OCI-LY3 (cell line): Measurements from ENCODE around the gene HECTD4.

Experiments used
- H2AFZ ChIP-seq: fragments of 200-600, 300-600 bp; shearing (Covaris generic); 2 replicates; pipeline ENCODE4 v1.6.0; 2014; ENCODE audit warnings: antibody characterized with exemption, low read depth, low read length
- H3K27ac ChIP-seq: fragments of 200-600, 300-600 bp; sonication (generic); 2 replicates; pipeline ENCODE4 v1.5.1; 2014; ENCODE audit warnings: mild to moderate bottlenecking, low read length, moderate library complexity, mixed read lengths
- H3K27me3 ChIP-seq: fragments of 200-600, 300-600 bp; sonication (generic); 2 replicates; pipeline ENCODE4 v1.6.1; 2014; ENCODE audit warnings: low read depth, low read length, mixed read lengths
- H3K36me3 ChIP-seq: fragments of 200-600, 300-600 bp; sonication (generic); replicated peaks from 2 replicates; pipeline ENCODE3; 2014; ENCODE audit warnings: low read depth, low read length, mixed read lengths
- H3K4me1 ChIP-seq: fragments of 300-600, 200-600 bp; sonication (generic); 2 replicates; pipeline ENCODE4 v1.6.1; 2014; ENCODE audit warnings: low read length, mixed read lengths
- H3K4me2 ChIP-seq: fragments of 200-600, 300-600 bp; sonication (generic); 2 replicates; pipeline ENCODE4 v1.6.1; 2014; ENCODE audit warnings: low read length, mixed read lengths
- H3K4me3 ChIP-seq: fragments of 300-600, 200-600 bp; sonication (generic); 2 replicates; pipeline ENCODE4 v1.5.1; 2014; ENCODE audit warnings: antibody characterized with exemption, mild to moderate bottlenecking, low read length, moderate library complexity
- H3K79me2 ChIP-seq: fragments of 300-600, 200-600 bp; shearing (Covaris generic); 2 replicates; pipeline ENCODE4 v1.6.1; 2014; ENCODE audit warnings: mild to moderate bottlenecking, low read length, mixed read lengths
- H3K9ac ChIP-seq: fragments of 300-600, 200-600 bp; shearing (Covaris generic); 2 replicates; pipeline ENCODE4 v1.6.0; 2014; ENCODE audit warnings: mild to moderate bottlenecking, low read length, moderate library complexity
- H3K9me3 ChIP-seq: fragments of 200-600, 300-600 bp; shearing (Covaris generic); 2 replicates; pipeline ENCODE4 v1.6.1; 2014; ENCODE audit warnings: low read length, mixed read lengths; ENCODE audit not compliant: insufficient read depth
- H4K20me1 ChIP-seq: fragments of 200-600, 300-600 bp; sonication (generic); 2 replicates; pipeline ENCODE4 v1.6.1; 2016; ENCODE audit warnings: low read length, mixed read lengths; ENCODE audit not compliant: insufficient read depth
- EZH2phosphoT487 ChIP-seq: fragments of 200-600 bp; shearing (Covaris generic); IDR thresholded peaks from 2 replicates; pipeline ENCODE4 v1.6.1; 2018; ENCODE audit warnings: antibody characterized with exemption, mixed run types, low read depth
- TF ChIP-seq, protein P1 (sequence below): fragments of 200-600, 300-600 bp; sonication (generic); IDR thresholded peaks from 2 replicates; pipeline ENCODE4 v1.5.1; 2014; ENCODE audit warnings: antibody characterized with exemption, low read length, low read depth

HECTD4 gene

DNA sequence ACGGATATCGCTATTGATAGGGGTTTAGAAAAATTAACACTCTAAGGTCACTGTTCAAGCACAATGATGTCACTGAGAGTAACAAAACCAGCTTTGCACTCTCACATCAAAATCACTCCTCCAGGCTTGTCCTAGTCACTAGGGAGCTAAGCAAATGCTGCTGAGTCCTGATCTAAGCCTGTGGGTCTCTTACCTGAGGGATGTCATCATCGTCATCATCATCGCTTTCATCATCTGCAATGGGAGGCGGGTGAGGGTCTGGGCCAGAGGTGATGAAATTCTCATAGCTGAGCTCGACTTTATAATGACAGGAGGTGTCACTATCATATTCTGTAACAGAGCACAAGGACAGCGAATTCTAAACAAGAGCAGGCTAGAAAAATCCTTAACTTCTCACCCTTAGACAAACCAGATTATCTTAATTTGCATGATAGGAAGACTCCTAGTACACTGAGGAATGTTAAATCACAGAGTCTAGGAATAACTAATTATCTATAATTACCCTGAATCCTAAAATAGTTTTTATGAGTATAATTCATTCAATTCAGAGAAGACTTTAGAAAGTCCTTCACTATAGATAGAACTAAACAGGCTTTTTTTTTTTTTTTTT, 173.8 kb downstream of the HECTD4 start:
- H4K20me1 ChIP-seq = no peaks in the 10 kb centered on the region
- TF ChIP-seq, protein P1, sequence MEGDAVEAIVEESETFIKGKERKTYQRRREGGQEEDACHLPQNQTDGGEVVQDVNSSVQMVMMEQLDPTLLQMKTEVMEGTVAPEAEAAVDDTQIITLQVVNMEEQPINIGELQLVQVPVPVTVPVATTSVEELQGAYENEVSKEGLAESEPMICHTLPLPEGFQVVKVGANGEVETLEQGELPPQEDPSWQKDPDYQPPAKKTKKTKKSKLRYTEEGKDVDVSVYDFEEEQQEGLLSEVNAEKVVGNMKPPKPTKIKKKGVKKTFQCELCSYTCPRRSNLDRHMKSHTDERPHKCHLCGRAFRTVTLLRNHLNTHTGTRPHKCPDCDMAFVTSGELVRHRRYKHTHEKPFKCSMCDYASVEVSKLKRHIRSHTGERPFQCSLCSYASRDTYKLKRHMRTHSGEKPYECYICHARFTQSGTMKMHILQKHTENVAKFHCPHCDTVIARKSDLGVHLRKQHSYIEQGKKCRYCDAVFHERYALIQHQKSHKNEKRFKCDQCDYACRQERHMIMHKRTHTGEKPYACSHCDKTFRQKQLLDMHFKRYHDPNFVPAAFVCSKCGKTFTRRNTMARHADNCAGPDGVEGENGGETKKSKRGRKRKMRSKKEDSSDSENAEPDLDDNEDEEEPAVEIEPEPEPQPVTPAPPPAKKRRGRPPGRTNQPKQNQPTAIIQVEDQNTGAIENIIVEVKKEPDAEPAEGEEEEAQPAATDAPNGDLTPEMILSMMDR = no peak
- no peak for TF ChIP-seq EZH2phosphoT487
- no peaks in the 10 kb centered on the region for H3K27me3 ChIP-seq
- H3K9ac ChIP-seq = no peak overlapping the region
- no peaks in the 10 kb centered on the region for H3K9me3 ChIP-seq
- H3K36me3 ChIP-seq = peaks cover 20% of the 10 kb centered on the region
- H3K27ac ChIP-seq = no peak overlapping the region
- H3K4me3 ChIP-seq = no peak overlapping the region
- H3K79me2 ChIP-seq = no peaks in the 10 kb centered on the region
- no peaks in the 10 kb centered on the region for H3K4me1 ChIP-seq
- H2AFZ ChIP-seq = no peak overlapping the region
- no peak overlapping the region for H3K4me2 ChIP-seq

DNA sequence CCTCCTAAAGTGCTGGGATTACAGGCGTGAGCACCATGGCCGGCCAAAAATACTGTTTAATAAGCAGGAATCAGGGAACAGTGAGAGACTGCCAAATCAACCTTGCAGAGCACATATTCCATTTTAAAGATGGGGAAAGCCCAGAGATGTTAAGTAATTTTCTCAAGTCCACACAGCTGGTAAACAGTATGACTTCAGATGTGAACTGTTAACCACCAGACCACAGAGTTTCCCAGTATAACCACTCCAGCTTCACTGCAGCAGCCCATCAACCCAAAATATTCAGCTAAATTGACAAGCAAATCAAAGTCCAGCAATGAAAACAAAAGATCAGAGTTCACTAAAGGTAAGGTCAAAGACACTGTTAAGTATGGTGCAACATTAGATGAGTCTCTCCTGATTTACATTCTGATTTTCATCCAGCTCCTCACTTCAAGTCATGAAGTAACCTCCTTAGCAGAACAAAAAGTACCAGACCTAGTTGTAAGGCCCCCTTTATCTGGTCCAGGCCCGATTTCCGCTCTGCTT, 174.8 kb downstream of the HECTD4 start:
- Histone ChIP-seq H3K79me2 (no peaks in the 10 kb centered on the region), H2AFZ (no peak overlapping the region), H3K27me3 (no peaks in the 10 kb centered on the region), H3K4me3 (no peak overlapping the region), H4K20me1 (no peaks in the 10 kb centered on the region), H3K9me3 (no peaks in the 10 kb centered on the region), H3K4me1 (no peaks in the 10 kb centered on the region), H3K4me2 (no peak overlapping the region), H3K9ac (no peak overlapping the region), H3K27ac (no peak overlapping the region), H3K36me3 (peaks cover 22% of the 10 kb centered on the region)
- no peak for TF ChIP-seq EZH2phosphoT487
- TF ChIP-seq, protein P1 = no peak

DNA sequence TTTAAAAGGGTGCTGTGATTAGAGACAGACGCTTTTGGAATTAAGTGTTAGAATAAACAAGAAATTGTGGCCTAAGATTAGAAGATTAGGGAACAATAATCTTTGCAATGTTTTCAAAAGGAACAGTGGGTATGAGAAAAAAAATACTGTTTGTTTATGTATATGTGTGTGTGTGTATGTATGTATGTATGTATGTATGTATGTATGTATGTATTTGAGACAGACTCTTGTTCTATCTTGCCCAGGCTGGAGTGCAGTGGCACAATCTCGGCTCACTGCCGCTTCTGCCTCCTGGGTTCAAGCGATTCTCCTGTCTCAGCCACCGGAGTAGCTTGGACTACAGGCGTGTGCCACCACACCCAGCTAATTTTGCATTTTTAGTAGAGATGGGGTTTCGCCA, 175.3 kb downstream of the HECTD4 start:
- Histone ChIP-seq H3K4me1 (no peaks in the 10 kb centered on the region), H3K79me2 (no peaks in the 10 kb centered on the region), H3K9me3 (no peaks in the 10 kb centered on the region), H3K4me2 (no peak overlapping the region), H3K27ac (no peak overlapping the region), H3K9ac (no peak overlapping the region), H3K27me3 (no peaks in the 10 kb centered on the region), H3K4me3 (no peak overlapping the region), H4K20me1 (no peaks in the 10 kb centered on the region), H2AFZ (no peak overlapping the region), H3K36me3 (peaks cover 18% of the 10 kb centered on the region)
- TF ChIP-seq, protein P1 = no peak
- TF ChIP-seq EZH2phosphoT487 = no peak

DNA sequence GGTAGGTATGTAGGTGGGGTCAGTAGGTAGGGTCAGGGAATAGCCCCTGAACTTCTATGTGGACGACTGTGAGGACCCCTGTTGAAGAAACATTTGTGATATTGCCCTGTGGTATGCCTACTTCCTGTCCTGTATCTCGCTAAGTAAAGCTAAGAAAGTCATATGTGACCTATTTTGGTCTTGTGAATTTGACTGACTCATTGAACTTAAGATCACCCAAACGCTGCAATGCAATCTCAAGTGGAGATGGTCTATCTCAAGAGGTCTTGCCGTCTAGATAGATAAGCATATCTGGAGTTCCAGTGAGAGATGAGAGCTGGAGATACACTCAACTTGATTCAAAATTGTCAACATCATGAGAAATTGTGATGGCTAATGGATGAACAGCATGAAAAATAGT, 183.1 kb downstream of the HECTD4 start:
- peaks cover 15% of the 10 kb centered on the region for H3K36me3 ChIP-seq
- H2AFZ ChIP-seq = no peak overlapping the region
- TF ChIP-seq EZH2phosphoT487 = no peak
- TF ChIP-seq, protein P1 = no peak
- H4K20me1 ChIP-seq = no peaks in the 10 kb centered on the region
- no peak overlapping the region for H3K27ac ChIP-seq
- no peaks in the 10 kb centered on the region for H3K27me3 ChIP-seq
- H3K9ac ChIP-seq = no peak overlapping the region
- no peak overlapping the region for H3K4me2 ChIP-seq
- H3K9me3 ChIP-seq = no peaks in the 10 kb centered on the region
- no peak overlapping the region for H3K4me3 ChIP-seq
- no peaks in the 10 kb centered on the region for H3K4me1 ChIP-seq
- H3K79me2 ChIP-seq = no peaks in the 10 kb centered on the region
